ENCODE measurements around the gene DGKG. TPM values are rescaled to one million over a fixed set of nuclear protein-coding genes. Genes with fewer than 3 reads are reported as not detected.

Gene DGKG
- total RNA-seq, 1 donor from 2014 or later, result not detected

GRCh38 chr3:186277268-186277909, 84.6 kb downstream of the DGKG start:
- DNase-seq (ENCODE audit: low read depth in 2 of 2), result peak; percentile 70 to 74

- DNase-seq (ENCODE audit: low read depth in 2 of 2), result no peak
Measured at GRCh38 chr3:186275436-186275835, 86.6 kb downstream of the DGKG start.

- DNase-seq (ENCODE audit: low read depth in 2 of 2), result no peak
Measured at GRCh38 chr3:186273586-186273985, 88.4 kb downstream of the DGKG start.

- DNase-seq (ENCODE audit: low read depth in 2 of 2), result no peak
Measured at GRCh38 chr3:186270701-186271100, 91.3 kb downstream of the DGKG start.

- DNase-seq (ENCODE audit: low read depth in 2 of 2), result peak; percentile 25 to 42
Measured at GRCh38 chr3:186268616-186269448, 93.2 kb downstream of the DGKG start.

GRCh38 chr3:186267758-186268157, 94.3 kb downstream of the DGKG start:
- DNase-seq (ENCODE audit: low read depth in 2 of 2), result no peak

GRCh38 chr3:186264608-186265400, 97.2 kb downstream of the DGKG start:
- DNase-seq (ENCODE audit: low read depth in 2 of 2), result no peak

- DNase-seq (ENCODE audit: low read depth in 2 of 2), result no peak
Measured at GRCh38 chr3:186261638-186262037, 100.4 kb downstream of the DGKG start.

GRCh38 chr3:186260726-186261125, 101.3 kb downstream of the DGKG start:
- no peak for DNase-seq (ENCODE audit: low read depth in 2 of 2)

GRCh38 chr3:186259612-186260383, 102.2 kb downstream of the DGKG start:
- peak; percentile 70 to 79 for DNase-seq (ENCODE audit: low read depth in 2 of 2)

- DNase-seq (ENCODE audit: low read depth in 2 of 2), result no peak
Measured at GRCh38 chr3:186258968-186259367, 103.1 kb downstream of the DGKG start.

GRCh38 chr3:186257866-186258265, 104.2 kb downstream of the DGKG start:
- no peak for DNase-seq (ENCODE audit: low read depth in 2 of 2)

GRCh38 chr3:186255703-186256331, 106.2 kb downstream of the DGKG start:
- no peak for DNase-seq (ENCODE audit: low read depth in 2 of 2)

- DNase-seq (ENCODE audit: low read depth in 2 of 2), result no peak
Measured at GRCh38 chr3:186254676-186255650, 107.1 kb downstream of the DGKG start.

GRCh38 chr3:186251948-186252619, 110.0 kb downstream of the DGKG start:
- DNase-seq (ENCODE audit: low read depth in 2 of 2), result no peak

GRCh38 chr3:186248850-186249249, 113.2 kb downstream of the DGKG start:
- DNase-seq (ENCODE audit: low read depth in 2 of 2), result no peak

- no peak for DNase-seq (ENCODE audit: low read depth in 2 of 2)
Measured at GRCh38 chr3:186247821-186248814, 113.9 kb downstream of the DGKG start.

GRCh38 chr3:186246941-186247340, 115.1 kb downstream of the DGKG start:
- no peak for DNase-seq (ENCODE audit: low read depth in 2 of 2)

Data from lung microvascular endothelial cell (primary cell).